Thyroid gland (tissue), 4 donors: ENCODE measurements around the gene SIRT7. TPM values are rescaled to one million over a fixed set of nuclear protein-coding genes. Genes with fewer than 3 reads are reported as not detected.

Source experiments
- DNase-seq, 2 donors: peaks; one replicate each; pipeline ENCODE4 v3.0.0-alpha.2; 2019
- H3K27ac ChIP-seq, 3 donors: fragments of 200-600 bp; sonication (generic); 1 replicate in 2 of 3; 2 replicates in 1 of 3; pipeline ENCODE4 v1.5.1; 2016 to 2019; ENCODE audit warnings: mild to moderate bottlenecking in 1 of 3, moderate library complexity in 1 of 3
- H3K27me3 ChIP-seq: fragments of 200-600 bp; sonication (generic); one replicate; pipeline ENCODE4 v1.5.1; 2019
- H3K36me3 ChIP-seq, 2 donors: fragments of 200-600 bp; sonication (generic); one replicate each; pipeline ENCODE4 v1.5.1; 2016 to 2019
- H3K4me1 ChIP-seq, 2 donors: fragments of 200-600 bp; sonication (generic); one replicate each; pipeline ENCODE4 v1.5.1; 2017 to 2019
- H3K4me3 ChIP-seq, 3 donors: fragments of 200-600 bp; sonication (generic); replicated peaks in 1 of 3; 1 replicate in 2 of 3; 2 replicates in 1 of 3; pipeline ENCODE4 v1.5.1; 2016; ENCODE audit warnings: mild to moderate bottlenecking in 1 of 3
- H3K9me3 ChIP-seq: fragments of 200-600 bp; sonication (generic); one replicate; pipeline ENCODE4 v1.5.1; 2017
- POLR2A ChIP-seq, 2 donors: fragments of 450-650 bp; IDR thresholded peaks; one replicate each; pipeline ENCODE4 v1.6.1; 2017; ENCODE audit warnings: antibody characterized with exemption in 2 of 2, mild to moderate bottlenecking in 2 of 2, moderate library complexity in 1 of 2
- WGBS, 2 donors: methylation state at CpG; one replicate each; pipeline ENCODE4 v1.1.5; 2017; 5-methylcytosine and 5-hydroxymethylcytosine counted together
- intact Hi-C: fragments of 100-400 bp; cut with DNase I; formaldehyde crosslinking; loops from one replicate; pipeline ENCODE4 v1.15.1; 2023
- total RNA-seq, 4 donors: library from RNA; depleted of rRNA; stranded (reverse); fragments of >200 nt; gene quantifications; one replicate each; pipeline ENCODE4 v1.2.3, GENCODE V29; 2016
- TF ChIP-seq, protein P1 (sequence below), 6 experiments: fragments of 200-600 bp in 3 of 6; fragments of 450-650 bp in 3 of 6; sonication (generic) in 3 of 6; IDR thresholded peaks; one replicate each; pipeline ENCODE4 v1.5.1; 2016 to 2019; ENCODE audit warnings: antibody characterized with exemption in 6 of 6, mild to moderate bottlenecking in 2 of 6, inconsistent platforms in 1 of 6, moderate library complexity in 1 of 6

The SIRT7 gene
- total RNA-seq, 4 donors from 2014 or later, result 8.9 to 23.5 (median 15.8) TPM

DNA sequence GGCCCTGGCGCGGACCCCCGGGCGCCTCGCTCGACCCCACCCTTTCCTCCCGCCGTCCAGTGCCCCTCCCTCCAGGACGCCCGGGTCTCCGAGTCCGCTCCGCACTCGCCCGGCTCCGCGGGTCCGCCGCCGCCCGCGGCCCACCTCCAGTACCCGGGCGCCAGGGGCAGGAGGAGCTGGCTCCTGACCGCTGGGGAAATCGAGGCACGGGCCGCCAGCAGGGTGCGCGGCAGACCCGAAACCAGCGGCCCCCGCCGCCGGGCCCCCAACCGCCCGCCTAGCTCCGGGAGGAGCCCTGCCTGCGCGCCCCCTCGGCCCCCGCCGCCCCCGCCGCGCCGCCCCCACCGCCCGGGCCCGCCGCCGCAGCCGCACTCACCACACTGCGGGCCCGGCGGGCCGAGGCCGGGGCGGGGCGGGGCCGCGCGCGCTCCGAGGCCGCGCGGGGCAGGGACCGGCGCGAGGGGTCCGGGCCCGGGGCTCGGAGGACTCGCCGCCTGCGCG is 9.2 kb upstream of the SIRT7 start:
- peaks cover 40 to 52% of the 10 kb centered on the region in 2 donors for H3K4me1 ChIP-seq

DNA sequence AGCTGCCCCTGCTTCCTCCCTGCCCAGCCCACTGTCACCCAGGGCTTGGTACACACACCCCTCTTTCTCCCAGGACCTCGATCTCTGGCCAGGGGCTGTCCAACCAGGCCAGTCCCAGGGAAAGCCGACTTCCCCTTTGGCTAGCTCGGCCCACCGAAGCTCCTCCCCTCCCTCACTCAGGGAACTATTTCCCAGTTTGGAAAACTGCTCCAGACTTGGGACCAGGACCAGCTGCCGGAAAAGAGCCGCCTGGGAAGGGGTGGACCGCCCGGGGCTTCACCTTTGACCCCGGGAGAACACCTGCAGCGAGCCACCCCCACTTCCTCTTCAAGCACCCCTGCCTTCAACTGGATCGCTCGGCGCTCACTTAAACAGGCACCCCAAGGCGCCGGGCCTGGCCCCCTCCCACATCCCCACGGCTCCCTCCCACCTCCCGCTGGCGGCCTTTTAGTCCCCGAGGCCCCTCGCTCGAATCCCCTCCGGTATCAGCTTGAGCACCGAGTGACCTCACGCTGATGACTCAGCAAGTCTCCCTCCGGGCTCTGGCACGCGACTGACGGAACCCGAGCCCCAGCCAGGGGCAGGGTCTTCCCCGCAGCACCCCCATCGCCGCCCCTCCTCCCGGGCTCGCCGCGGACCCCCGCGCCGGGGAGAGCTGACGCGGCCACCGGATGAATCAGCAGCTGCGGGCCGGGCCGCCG is 8.6 kb upstream of the SIRT7 start:
- peak; percentile 82 to 83 for DNase-seq
- 0 to 1% methylated on average over 21 to 23 of the region's 46 CpGs for WGBS, 2 donors
- peaks cover 40 to 52% of the 10 kb centered on the region in 2 donors for H3K4me1 ChIP-seq
- peak overlapping the region; percentile 43 to 98 (median 87) for H3K4me3 ChIP-seq
- peak overlapping the region; percentile 85 to 93 (median 91) for H3K27ac ChIP-seq
- H3K9me3 ChIP-seq, result no peaks in the 10 kb centered on the region
- TF ChIP-seq, protein P1, sequence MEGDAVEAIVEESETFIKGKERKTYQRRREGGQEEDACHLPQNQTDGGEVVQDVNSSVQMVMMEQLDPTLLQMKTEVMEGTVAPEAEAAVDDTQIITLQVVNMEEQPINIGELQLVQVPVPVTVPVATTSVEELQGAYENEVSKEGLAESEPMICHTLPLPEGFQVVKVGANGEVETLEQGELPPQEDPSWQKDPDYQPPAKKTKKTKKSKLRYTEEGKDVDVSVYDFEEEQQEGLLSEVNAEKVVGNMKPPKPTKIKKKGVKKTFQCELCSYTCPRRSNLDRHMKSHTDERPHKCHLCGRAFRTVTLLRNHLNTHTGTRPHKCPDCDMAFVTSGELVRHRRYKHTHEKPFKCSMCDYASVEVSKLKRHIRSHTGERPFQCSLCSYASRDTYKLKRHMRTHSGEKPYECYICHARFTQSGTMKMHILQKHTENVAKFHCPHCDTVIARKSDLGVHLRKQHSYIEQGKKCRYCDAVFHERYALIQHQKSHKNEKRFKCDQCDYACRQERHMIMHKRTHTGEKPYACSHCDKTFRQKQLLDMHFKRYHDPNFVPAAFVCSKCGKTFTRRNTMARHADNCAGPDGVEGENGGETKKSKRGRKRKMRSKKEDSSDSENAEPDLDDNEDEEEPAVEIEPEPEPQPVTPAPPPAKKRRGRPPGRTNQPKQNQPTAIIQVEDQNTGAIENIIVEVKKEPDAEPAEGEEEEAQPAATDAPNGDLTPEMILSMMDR (IDR thresholded peaks at IDR 0.05), result no peak
- TF ChIP-seq POLR2A (IDR thresholded peaks at IDR 0.05), result peak in 1 of 2 donors; percentile 70
- H3K36me3 ChIP-seq, result peaks cover 9 to 10% of the 10 kb centered on the region in 2 donors
- H3K27me3 ChIP-seq, result no peaks in the 10 kb centered on the region
- intact Hi-C loops, result no loop called here

More for the DNA sequence above, 9.2 kb upstream of the SIRT7 start:
- Histone ChIP-seq H3K27me3 (no peaks in the 10 kb centered on the region), H3K9me3 (no peaks in the 10 kb centered on the region), H3K27ac (peak overlapping the region; percentile 85 to 93 (median 91)), H3K36me3 (peaks cover 5% of the 10 kb centered on the region in 2 donors), H3K4me3 (peak overlapping the region; percentile 43 to 98 (median 87))
- DNase-seq, result no peak
- intact Hi-C loops, result no loop called here
- 0% methylated on average over 17 of the region's 78 CpGs; no CpG with 5 or more reads in 1 of the 2 donors for WGBS, 2 donors
- no peak for TF ChIP-seq POLR2A (IDR thresholded peaks at IDR 0.05)
- TF ChIP-seq, protein P1 (IDR thresholded peaks at IDR 0.05), result no peak

DNA sequence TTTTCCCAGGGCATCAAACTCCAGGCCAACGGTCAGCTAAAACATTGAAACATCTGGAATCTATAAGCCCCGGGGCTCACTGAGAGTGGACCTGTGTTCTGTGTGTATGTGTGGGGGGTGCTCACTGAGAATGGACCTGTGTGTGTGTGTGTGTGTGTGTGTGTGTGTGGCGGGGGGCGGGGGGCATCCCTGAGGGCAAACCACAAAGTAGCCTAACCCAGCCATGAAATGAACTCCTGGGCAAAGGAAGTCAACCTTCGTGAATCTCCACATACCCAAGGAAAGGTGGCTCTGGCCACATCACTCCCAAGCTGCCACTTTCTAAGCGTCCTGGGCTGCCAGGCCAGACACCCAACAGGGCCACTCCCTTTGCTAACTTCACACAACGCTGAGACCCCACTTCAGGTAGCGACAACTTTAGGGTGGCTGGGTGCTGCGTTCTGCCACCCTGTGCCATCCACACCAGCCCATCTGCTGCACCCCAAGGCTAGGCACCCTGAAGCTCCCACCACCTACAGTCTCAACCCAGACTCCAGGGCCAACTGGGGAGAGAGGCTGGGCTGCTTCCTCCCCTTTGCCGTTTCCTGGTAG is 8.0 kb upstream of the SIRT7 start:
- TF ChIP-seq, protein P1 (IDR thresholded peaks at IDR 0.05), result no peak
- no peak for TF ChIP-seq POLR2A (IDR thresholded peaks at IDR 0.05)

GRCh38 chr17:81924557-81925532 is 6.9 kb upstream of the SIRT7 start:
- WGBS, 2 donors, result 84 to 90% methylated on average over 10 to 12 of the region's 21 CpGs
- Histone ChIP-seq H3K27me3 (no peaks in the 10 kb centered on the region), H3K4me3 (no peak overlapping the region), H3K4me1 (peaks cover 40 to 52% of the 10 kb centered on the region in 2 donors), H3K27ac (peak overlapping the region in 1 of 3 donors; percentile 64), H3K9me3 (no peaks in the 10 kb centered on the region), H3K36me3 (peaks cover 9 to 13% of the 10 kb centered on the region in 2 donors)
- peak; percentile 25 to 26 for DNase-seq
- intact Hi-C loops, result no loop called here
- TF ChIP-seq POLR2A (IDR thresholded peaks at IDR 0.05), result no peak
- TF ChIP-seq, protein P1 (IDR thresholded peaks at IDR 0.05), result no peak

More for the DNA sequence above, 8.0 kb upstream of the SIRT7 start:
- intact Hi-C loops, result no loop called here
- DNase-seq, result no peak
- H3K4me1 ChIP-seq, result peaks cover 40 to 52% of the 10 kb centered on the region in 2 donors
- no peaks in the 10 kb centered on the region for H3K27me3 ChIP-seq
- H3K36me3 ChIP-seq, result peaks cover 9 to 13% of the 10 kb centered on the region in 2 donors
- peak overlapping the region in 1 of 3 donors; percentile 98 for H3K4me3 ChIP-seq
- peak overlapping the region in 2 of 3 donors; percentile 91 to 93 for H3K27ac ChIP-seq
- H3K9me3 ChIP-seq, result no peaks in the 10 kb centered on the region
- 60 to 63% methylated on average over 9 to 10 of the region's 10 CpGs for WGBS, 2 donors
